Posterior cingulate gyrus (tissue), 11 donors: ENCODE measurements around the gene CDH20.

Experiments used
- DNase-seq, 10 donors: peaks; one replicate each; pipeline versions ENCODE4 v3.0.0 to v3.0.0-alpha.2; 2020 to 2021; ENCODE audit warnings: mixed read lengths in 3 of 10
- intact Hi-C: fragments of 100-400 bp; cut with DNase I; formaldehyde crosslinking; loops from one replicate; pipeline ENCODE4 v1.15.1; 2023

Gene CDH20

GRCh38 chr18:61600422-61600821 lies 267.2 kb downstream of the CDH20 start:
- DNase-seq: no peak
- intact Hi-C loops: no loop called here

DNA sequence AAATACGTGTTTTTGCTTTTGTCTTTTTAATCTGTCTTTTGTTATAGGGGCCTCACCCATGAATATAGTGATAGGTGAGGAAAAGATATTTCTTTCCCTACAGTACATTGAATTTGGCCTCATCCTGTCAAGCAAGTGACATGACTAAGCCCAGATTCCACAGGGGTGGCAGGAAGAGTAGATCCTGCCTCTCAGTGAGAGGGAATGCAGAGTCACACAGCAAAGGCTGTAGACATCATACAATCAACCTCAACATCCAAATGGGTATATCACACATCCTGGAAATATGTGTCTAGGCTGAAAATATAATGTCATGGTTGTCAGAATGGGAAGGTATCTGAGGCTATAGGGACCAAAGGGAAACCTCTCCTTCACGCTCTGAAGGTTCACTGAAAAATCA lies 269.6 kb downstream of the CDH20 start:
- intact Hi-C loops: no loop called here

More for the DNA sequence above, 269.6 kb downstream of the CDH20 start:
- DNase-seq: no peak
